DMS53 (cell line): ENCODE data around the gene SLIT3.
A peak's percentile ranks its signal among the peaks of the same experiment; 100 is the strongest.

ENCODE experiments used
- DNase-seq: peaks from one replicate; lab custom pipeline; 2025; lab: John Stamatoyannopoulos, UW

Gene SLIT3

DNA sequence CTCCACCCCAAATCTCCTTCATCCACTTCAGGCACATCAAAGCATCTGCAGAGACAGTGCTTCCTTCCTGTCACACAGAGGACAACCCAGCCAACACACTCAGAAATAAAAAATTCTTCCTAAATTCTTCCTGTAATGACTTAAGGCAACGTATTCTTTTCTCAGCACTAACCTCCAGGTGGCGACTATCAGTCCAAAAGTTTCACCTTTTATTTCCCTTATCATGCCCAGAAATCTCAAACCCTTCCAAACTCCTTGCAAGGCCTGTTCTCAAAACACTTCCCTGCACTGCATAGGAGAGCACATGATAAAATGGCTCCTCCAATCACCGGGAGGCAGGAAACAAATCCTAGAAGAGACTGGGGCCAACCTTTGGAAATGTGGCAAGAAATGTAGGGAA lies 35.1 kb downstream of the SLIT3 start:
- DNase-seq = peak; percentile 4

DNA sequence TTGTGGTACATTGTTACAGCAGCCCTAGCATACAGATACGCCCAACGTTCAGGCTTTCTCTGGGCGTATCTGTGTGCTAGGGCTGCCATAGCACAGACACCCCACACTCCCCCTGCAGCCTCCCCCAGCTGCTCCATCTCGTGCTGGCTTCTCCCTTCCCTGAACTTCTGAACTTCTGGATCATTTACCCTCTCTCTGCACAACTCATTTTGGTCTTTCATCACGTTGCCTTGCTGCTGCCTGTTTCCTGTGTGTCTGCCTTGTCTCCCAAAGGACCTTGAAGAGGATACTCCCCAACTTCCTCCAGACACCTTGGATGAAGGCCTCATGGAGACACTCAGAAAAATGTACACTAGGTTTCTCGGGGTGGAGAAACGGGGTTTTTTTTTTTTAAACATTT lies 37.3 kb downstream of the SLIT3 start:
- DNase-seq = no peak

DNA sequence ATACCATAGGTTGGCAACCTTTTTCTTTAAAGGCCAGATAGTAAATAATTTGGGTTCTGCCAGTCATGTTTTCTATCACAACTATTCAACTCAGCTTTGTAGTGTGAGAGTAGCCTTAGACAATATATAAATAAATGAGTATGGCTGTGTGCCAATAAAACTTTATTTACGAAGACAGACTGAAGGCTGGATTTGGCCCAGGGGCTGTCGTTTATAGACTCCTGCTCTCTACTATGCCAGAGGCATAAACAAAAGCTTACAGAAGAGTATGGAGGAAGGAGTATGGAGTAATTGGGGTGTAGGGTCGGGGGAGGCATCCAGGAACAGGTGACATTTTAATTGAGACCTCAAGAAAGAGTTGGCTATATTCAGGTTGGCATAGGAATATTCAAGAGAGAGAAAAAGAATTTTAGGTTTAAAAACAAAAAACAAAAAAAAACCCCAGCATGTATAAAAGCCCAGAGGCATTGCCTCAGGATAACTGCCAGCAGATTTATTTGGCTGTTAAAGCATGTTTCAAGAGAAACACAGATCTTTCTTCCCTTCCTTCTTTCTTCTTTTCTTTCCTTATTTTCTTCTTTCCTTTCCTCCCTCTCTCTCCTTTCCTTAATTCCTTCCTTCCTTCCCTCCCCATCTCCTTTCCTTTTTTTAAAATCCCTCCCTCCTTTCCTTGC lies 39.9 kb downstream of the SLIT3 start:
- no peak for DNase-seq

DNA sequence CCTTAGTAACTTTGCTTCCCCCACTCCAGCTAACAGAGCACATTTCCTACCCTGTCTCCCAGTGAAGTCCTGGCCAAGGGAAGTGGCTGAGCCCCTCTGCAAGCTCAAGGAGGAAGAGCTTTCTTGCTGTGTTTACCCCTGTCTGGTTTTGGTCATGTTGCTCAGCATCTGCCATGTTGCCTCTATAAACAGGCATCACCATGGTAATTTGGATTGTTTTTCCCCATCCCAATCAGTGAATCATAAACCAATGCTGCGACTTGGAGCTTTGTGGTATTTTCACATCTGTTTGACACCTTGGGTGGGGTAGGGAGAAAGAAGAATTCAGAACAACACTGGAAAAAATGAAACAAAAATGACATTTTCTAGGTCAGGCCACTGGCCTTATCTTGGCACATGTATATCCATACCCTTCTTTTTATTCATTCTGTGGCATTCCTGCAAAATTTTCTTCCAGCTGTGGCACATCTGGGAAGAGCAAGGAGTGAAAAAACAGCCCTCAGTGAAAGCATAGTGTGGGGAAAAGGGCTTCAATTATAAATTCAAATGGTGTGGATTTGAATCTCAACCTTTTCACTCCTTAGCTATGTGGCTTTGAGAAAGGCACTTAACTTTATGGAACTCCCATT lies 42.5 kb downstream of the SLIT3 start:
- DNase-seq = no peak

DNA sequence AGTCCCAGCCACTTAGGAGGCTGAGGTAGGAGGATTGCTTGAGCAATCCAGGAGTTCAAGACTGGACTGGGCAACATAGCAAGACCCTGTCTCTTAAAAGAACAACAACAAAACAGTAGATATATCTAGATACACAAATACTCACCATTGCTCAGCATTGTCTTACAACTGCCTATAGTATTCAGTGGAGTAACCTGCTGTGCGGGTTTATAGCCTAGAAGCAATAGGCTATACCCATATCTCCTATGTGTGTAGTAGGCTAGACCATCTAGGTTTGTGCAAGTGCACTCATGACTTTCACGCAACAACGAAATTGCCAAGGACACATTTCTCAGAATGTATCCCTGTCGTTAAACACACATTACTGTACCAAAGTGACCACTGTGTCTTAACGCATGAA lies 44.7 kb downstream of the SLIT3 start:
- DNase-seq = no peak

DNA sequence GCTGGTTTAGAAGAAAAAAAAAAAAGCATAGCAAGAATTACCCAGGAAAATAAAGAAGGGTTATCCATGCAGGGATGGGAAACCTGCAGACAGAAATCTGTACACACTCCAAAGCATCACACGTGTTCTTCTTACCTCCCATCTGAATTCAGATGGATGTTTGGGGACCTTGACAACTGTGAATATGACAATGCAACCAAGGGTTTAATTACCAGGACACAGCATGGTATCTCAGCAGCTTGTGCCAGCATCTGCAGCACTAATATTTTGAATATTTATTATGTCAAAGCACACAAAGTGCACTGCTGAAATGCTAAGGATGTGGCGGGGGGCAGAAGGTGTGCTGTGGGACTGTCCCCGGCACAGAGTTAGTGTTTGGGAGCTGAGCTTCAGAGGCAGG lies 47.9 kb downstream of the SLIT3 start:
- DNase-seq = no peak

DNA sequence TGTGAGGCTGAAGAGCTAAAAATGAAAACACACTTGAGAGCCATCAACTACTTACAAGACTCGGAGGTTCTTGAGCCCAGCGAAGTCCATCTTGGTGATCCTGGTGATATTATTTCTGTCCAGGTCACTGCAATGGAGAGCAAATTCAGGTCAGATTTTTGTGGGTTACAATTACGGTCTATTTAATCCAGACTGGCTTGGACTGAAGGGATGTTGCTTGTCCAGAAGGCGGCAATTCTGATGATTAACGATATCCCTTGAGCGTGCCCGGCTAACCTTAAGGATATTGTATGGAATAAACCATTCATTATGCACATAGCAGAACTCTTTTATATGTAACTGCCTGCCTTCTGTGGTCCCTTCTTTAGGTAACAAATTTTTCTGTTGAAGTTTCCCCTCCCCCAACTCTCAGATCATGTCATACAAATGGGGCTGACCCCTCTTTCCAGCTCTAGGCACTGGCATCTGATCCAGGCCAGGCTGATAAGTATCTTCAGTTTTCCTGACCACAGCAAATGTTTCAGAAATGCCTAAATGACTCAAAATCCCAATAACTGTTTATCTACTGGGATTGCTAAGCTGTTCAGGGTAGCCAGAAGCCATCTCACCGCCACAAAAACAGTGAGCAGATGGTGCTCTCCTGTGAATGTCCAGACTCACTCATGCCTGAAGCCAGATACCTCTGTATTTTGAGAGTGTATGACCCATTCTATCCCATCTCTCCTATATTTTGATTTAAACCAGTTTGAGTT lies 49.4 kb downstream of the SLIT3 start:
- no peak for DNase-seq

DNA sequence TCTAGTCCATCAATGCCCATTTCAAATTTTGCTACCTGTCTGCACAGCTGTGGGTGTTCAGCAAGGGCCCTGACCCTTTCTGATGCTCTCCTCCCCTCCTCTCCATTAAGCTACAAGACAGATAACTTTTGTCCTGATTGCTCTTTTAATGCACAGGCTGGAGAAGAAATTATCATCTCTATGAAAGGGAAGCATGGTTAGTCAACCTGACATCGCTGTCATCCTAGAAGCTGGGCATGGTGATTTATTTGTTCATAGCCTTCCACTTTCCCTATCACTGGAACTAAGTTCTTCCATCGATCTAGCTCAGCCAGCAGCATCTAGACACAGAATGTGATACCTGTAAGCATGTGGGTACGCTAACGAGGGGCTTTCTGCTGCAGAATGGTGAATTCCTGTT lies 50.1 kb downstream of the SLIT3 start:
- no peak for DNase-seq

DNA sequence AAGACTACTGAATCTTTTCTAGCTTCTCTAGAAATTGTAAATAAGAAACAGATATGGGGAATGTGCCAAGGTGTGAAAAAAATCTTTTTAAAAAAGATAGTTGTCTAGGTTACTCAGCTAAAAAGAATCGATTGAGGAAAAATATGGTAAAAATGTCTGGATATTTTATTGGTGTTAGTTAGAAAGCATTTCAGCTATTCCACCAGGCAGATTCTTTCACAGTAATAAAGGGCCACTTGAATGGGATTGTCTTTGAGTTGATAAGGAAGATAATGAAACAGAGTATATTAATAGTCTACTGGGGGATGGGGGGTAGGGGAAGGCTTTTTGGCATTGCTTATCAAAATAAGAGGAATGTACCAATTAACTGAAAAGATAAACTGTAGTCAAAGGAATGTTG lies 51.9 kb downstream of the SLIT3 start:
- DNase-seq = no peak

DNA sequence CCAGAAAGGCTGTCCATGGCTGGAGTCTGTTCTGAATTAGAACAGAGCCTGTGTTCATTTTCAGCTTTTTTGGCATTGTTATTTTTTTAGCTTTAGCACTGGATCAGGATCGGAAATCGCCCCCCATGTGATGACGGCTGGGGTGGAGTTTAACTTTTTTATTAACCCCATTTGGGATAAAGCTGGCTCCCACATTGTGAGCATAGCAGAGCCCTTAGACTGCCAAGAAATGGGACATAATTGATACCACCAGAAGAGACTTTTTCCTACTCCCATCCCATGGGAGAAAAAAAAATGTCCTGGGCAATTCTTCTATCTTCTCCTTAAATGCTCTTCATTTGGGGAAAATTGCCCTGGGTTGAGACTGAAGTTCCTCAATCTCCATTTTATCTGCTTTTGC lies 52.4 kb downstream of the SLIT3 start:
- DNase-seq = no peak

DNA sequence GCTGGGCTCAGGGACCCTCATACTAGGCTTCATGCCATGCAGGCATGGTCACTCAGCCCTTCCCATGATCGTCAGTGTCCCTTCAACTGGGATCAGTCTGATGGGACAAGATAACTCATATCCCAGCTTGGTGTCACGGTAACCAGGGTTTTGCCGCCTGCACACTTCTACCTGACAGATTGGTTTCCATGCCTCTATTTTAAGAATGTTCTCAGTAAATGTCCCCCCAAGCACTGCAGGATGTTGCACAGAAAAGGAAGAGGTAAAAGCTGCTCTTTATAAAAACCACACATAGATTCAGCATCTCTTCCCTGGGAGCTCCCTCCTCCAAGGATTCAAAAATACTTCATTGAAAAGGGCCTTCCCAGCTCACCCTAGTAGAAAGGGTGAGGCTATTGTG lies 56.1 kb downstream of the SLIT3 start:
- DNase-seq = no peak

DNA sequence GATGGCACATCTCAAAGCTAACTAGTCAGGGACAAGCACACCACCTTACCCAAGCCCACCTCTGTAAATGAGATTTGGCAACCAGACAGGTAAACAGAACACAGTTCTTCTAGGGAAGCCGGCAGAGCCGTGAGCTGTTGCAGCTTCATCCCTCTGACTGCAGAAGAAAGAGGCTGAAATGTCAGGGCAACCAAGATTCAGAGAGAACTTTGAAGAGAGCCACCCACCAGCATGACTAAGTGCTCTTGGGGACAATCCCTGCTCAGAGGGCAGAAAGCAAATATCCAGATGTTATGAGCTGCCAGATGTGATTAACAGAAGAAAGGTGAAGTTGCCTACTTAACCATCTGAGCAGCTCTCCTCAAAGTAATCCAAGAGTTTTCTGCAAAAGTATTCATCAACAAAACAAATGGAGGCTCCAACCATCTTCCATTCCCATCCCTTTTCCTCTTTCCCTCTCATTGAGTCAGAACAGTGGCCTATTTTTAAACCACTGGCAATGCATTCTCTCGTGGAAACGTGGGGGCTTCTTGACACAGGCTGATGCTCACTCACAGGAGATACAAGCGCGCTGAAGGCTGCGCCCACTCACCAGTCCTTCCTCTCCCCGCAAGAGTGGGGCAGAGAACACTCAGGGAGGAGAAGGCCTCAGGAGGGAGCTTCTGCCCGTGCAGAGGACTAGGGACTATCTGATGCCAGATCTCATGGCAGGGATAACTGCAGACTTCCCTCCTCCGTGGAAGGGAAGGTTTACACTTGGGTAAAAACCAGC lies 57.1 kb downstream of the SLIT3 start:
- DNase-seq = no peak

DNA sequence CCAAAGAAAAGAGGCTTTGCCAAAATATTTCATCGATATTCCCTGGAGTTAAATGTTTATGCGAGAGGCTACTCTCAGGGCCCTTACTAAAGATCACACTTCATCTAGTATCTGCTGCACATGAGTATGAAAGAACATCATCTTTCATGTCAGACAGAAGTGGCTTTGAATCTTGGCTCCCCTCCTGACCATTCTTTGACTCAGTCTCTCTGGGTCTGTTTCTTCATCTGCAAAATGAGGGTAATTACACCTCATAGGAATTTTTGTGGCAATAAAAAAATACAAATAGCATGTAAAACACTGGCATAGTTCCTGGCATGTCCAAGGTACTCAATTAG lies 58.1 kb downstream of the SLIT3 start:
- DNase-seq = no peak

DNA sequence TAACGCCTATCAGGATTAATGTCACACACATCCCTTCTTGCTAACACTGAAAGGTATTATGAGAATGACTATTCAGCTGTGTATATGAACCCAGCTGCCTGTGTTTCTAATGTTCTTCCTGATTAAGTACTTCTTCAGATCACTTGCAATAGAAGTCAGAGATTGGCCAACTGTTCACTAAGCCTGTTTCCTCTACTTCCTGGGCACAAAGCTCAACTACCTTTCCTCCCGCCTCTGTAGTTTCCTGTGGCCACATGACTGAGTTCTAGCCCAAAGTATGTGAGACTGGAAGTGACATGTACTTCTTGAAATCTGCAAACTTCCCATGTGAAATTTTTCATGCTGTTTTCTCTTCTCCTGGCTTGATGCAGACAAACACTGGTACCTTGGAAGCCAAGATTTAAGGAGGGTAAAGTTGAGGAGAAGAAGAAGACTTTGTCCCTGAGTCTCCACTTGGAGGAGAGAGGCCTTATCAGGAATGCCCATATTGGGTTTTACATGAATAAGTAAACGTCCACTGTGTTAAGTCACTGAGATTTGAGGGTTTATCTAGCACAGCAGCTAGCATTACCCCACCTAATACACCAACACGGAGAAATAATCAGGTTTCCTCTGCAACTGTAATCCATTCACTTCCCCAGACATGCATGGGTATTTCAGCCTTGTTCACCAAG lies 58.6 kb downstream of the SLIT3 start:
- DNase-seq = no peak

DNA sequence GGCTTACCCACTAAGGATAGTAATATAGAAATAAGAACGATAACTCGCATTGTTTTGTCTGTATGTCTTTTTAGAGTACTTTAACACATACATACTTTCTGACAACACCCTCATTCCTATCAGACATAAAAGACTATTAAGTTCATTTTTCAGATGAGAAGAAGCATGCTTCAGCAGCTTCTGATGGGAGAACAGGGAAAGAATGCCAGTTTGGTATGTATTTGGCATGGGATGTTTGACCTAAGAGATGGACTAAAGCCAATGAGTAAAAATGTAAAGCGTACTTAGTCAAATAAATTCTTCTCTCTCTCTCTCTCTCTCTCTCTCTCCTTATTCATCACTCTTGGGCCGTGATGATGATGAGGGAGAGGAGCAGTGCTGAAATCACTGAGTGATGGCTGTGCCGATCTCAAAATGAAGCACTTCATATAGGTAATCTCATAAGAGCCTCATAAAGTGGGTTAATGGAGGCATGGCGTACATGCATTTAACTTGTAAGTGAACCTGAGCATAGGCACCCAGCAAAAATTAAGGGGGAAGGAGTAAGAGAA lies 71.5 kb downstream of the SLIT3 start:
- no peak for DNase-seq

DNA sequence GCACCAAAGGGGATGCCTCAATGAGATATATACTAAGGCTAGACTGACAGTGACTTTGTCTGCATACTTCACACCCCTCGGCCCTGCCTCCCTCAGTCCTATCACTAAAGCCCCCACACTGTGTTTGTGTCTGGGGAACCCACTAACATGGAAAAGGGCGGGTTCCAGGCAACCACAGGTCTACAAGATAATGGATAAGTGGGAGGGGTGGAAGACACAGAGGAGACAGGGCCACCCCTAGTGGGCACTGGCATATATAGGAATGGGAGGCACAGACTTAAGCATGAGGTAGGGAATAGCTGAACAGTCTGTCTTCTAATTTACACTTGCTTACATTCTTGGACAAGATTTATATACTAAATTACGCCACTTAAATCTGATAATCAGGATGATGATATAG lies 74.0 kb downstream of the SLIT3 start:
- DNase-seq = no peak

DNA sequence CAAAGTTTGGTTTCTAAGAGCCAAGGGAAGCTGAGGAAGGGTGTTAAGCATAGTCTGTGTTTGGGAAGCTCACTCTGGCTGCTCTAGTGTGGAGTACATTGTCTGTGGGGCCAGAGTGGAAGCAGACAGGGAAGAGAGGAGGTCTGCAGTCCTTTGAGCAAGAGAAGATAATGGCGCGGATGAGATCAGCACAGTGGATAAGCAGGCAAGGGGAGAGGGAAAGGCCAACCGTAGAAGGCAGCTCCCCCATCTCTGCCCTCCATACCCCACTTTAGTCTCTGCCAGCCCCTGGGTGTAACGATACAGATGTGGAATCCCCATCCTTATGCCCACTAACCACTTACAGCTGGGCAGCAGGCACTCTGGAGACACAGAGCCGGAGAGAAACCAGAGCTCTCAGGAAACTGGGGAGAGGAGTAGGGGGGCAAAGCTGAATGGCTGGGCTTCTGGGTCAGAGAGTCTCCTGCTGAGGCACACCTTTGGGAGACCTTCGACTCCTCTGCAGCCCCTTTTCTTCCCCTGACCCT lies 75.0 kb downstream of the SLIT3 start:
- DNase-seq = no peak

DNA sequence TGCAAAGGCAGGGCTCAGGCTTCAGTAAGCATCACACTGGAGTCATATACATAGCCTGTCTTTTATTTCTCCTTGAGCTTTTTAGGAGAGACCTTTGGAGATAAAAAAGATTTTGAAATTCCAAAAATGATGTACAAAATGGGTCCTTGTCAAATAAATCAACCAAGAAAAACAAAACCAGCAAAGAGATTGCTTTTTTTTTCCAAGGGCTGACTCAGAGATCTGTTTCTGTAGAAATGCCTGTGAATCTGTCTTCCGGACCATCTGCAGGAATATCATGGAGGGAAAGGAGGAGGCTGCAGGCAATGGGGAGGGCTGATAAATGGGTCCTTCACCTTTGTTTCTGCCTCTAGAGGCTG lies 77.4 kb downstream of the SLIT3 start:
- no peak for DNase-seq

DNA sequence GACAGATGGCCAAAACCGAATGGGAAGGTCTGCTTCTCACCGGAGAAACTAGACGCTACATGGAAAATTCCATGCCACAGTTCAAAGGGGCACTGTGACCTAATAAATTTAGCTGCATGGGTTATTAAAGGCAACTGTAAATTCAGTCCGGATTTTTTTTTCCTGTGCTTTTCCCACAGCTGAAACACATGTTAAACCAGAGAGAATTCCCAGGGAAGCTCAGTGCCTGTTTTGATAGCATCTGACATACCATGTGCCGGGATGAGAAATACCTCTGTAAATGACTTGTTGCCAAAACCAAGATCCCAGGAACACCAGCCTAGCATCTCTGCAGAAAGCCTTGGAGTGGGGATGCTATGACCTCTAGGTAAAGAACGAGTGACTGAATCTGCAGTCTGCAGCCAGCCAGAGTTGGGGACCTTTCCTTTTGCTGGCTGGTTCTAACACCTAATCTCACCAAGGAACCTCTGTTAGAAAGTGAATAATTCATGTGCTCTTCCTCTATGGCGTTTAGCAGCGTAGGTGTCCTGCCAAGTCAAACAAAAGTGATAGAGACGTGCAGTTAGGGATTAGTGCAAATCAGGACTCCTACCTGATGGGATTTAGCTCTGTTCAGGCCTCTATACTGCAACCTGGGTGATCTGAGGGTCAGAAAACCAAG lies 77.9 kb downstream of the SLIT3 start:
- DNase-seq = no peak

DNA sequence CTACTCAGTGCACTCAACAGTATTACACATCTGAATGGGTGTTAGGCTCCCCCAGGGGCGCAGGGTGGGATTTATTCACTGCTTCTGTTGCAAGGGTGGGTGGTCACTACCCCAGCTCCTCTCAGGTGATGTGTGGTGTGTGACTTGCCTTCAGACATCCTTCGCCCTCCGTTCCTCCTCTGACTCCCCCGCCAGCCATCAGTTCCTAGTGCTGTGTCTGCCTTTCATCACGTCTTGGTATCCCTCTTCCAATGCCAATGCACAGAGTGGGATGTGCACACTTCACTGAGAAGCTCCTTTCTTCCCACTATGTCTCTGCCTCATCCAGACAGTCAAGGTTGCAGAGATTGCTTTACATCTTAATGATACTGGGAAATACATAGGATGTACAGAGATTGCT lies 79.4 kb downstream of the SLIT3 start:
- no peak for DNase-seq

DNA sequence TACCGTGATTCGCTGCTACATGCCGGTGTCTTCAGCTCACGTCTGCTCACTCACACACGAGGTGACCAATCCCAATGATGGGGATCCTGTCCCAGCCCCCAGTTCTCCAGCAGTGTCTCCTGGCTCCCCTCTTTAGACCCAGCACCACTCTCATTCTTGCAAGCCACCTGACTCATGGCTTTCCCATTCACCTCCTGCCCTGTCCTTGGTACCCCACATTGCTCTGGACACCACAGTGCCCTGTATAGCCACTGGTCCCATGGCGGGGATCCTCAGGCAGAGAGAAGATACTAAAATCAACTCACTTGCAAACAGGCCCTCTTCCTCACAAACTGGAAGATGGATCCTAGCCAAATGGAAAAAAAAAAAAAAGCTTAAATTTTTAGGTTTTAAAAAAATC lies 81.0 kb downstream of the SLIT3 start:
- no peak for DNase-seq
